Peyer's patch (tissue), 4 donors: ENCODE data around the gene ALG1. TPM values are rescaled to one million over a fixed set of nuclear protein-coding genes. Genes with fewer than 3 reads are reported as not detected.
A peak's percentile ranks its signal among the peaks of the same experiment; 100 is the strongest.
"Not testable (repeated sequence)": the region's sequence is repeated elsewhere in the genome, so short reads cannot be mapped to it uniquely, and the experiment has no call there.

Experiments
- DNase-seq, 3 donors: peaks; one replicate each; pipeline ENCODE4 v3.0.0-alpha.2; 2017 to 2019
- H3K27ac ChIP-seq, 4 donors: fragments of 200-600 bp; sonication (generic); one replicate each; pipeline ENCODE4 v1.5.1; 2016 to 2019
- H3K27me3 ChIP-seq, 2 donors: fragments of 200-600 bp; sonication (generic); one replicate each; pipeline ENCODE4 v1.5.1; 2019
- H3K36me3 ChIP-seq, 3 donors: fragments of 200-600 bp; sonication (generic); one replicate each; pipeline ENCODE4 v1.5.1; 2016 to 2019
- H3K4me1 ChIP-seq, 4 donors: fragments of 200-600 bp; sonication (generic); one replicate each; pipeline ENCODE4 v1.5.1; 2016 to 2019
- H3K4me3 ChIP-seq, 4 donors: fragments of 200-600 bp; sonication (generic); 1 replicate in 3 of 4; 2 replicates in 1 of 4; pipeline ENCODE4 v1.5.1; 2016 to 2019; ENCODE audit warnings: mild to moderate bottlenecking in 1 of 4
- H3K9me3 ChIP-seq, 4 donors: fragments of 200-600 bp; sonication (generic); one replicate each; pipeline ENCODE4 v1.5.1; 2016 to 2019; ENCODE audit warnings: mild to moderate bottlenecking in 1 of 4
- total RNA-seq, 4 donors: library from RNA; depleted of rRNA; stranded (reverse); fragments of >200 nt; gene quantifications; one replicate each; pipeline ENCODE4 v1.1.0, GENCODE V29; 2016
- TF ChIP-seq, protein P1 (sequence below), 6 experiments: fragments of 450-650 bp in 4 of 6; fragments of 200-600 bp in 2 of 6; sonication (generic) in 1 of 6; IDR thresholded peaks; one replicate each; pipeline ENCODE4 v1.5.1; 2017 to 2019; ENCODE audit warnings: antibody characterized with exemption in 6 of 6, mild to moderate bottlenecking in 3 of 6, moderate library complexity in 1 of 6

ALG1 gene
- total RNA-seq, 4 donors from 2014 or later, result 17.8 to 33.9 (median 23.4) TPM

GRCh38 chr16:5084099-5084731, 12.6 kb downstream of the ALG1 start:
- H3K4me1 ChIP-seq, H3K4me3 ChIP-seq, H3K27ac ChIP-seq, H3K9me3 ChIP-seq, H3K27me3 ChIP-seq, DNase-seq: not testable (repeated sequence)
- H3K36me3 ChIP-seq, result peaks cover 0 to 24% (median 0%) of the 10 kb centered on the region in 3 donors

GRCh38 chr16:5084802-5085201, 13.2 kb downstream of the ALG1 start:
- peaks cover 0 to 19% (median 0%) of the 10 kb centered on the region in 3 donors for H3K36me3 ChIP-seq
- not testable (repeated sequence) for H3K9me3 ChIP-seq, H3K27me3 ChIP-seq, H3K4me1 ChIP-seq, H3K27ac ChIP-seq, H3K4me3 ChIP-seq
- DNase-seq, result peak; percentile 47 to 73 (median 65)
- TF ChIP-seq, protein P1, sequence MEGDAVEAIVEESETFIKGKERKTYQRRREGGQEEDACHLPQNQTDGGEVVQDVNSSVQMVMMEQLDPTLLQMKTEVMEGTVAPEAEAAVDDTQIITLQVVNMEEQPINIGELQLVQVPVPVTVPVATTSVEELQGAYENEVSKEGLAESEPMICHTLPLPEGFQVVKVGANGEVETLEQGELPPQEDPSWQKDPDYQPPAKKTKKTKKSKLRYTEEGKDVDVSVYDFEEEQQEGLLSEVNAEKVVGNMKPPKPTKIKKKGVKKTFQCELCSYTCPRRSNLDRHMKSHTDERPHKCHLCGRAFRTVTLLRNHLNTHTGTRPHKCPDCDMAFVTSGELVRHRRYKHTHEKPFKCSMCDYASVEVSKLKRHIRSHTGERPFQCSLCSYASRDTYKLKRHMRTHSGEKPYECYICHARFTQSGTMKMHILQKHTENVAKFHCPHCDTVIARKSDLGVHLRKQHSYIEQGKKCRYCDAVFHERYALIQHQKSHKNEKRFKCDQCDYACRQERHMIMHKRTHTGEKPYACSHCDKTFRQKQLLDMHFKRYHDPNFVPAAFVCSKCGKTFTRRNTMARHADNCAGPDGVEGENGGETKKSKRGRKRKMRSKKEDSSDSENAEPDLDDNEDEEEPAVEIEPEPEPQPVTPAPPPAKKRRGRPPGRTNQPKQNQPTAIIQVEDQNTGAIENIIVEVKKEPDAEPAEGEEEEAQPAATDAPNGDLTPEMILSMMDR (IDR thresholded peaks at IDR 0.05), result peak; percentile 42 to 68 (median 56)

GRCh38 chr16:5085716-5086115, 14.1 kb downstream of the ALG1 start:
- peaks cover 0 to 23% (median 0%) of the 10 kb centered on the region in 3 donors for H3K36me3 ChIP-seq
- H3K4me3 ChIP-seq, H3K27ac ChIP-seq, DNase-seq, H3K9me3 ChIP-seq, H3K27me3 ChIP-seq, H3K4me1 ChIP-seq: not testable (repeated sequence)

GRCh38 chr16:5088086-5088790, 16.6 kb downstream of the ALG1 start:
- not testable (repeated sequence) for H3K4me1 ChIP-seq, DNase-seq, H3K9me3 ChIP-seq, H3K27ac ChIP-seq, H3K36me3 ChIP-seq, H3K27me3 ChIP-seq, H3K4me3 ChIP-seq

DNA sequence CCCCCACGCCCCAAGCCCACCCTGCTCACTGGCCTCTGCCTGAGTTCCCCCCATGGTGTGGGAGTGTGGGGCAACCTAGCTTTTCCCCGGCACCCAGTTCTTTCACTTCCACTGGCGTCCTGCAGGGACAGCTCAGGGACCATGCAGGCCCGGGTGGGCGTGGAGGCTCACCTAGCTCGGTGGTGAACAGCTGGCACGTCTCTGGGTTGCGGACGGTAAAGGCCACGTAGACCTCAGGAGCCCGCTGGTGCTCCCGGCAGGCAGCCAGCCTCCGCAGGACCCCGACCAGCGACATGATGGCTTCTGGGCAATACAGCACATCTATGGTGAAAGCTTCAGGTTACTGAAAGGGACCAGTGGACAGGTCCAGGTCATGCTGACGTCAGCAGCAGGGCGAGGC, 17.3 kb downstream of the ALG1 start:
- not testable (repeated sequence) for H3K36me3 ChIP-seq, DNase-seq, H3K9me3 ChIP-seq, H3K27ac ChIP-seq, H3K27me3 ChIP-seq, H3K4me1 ChIP-seq, H3K4me3 ChIP-seq

DNA sequence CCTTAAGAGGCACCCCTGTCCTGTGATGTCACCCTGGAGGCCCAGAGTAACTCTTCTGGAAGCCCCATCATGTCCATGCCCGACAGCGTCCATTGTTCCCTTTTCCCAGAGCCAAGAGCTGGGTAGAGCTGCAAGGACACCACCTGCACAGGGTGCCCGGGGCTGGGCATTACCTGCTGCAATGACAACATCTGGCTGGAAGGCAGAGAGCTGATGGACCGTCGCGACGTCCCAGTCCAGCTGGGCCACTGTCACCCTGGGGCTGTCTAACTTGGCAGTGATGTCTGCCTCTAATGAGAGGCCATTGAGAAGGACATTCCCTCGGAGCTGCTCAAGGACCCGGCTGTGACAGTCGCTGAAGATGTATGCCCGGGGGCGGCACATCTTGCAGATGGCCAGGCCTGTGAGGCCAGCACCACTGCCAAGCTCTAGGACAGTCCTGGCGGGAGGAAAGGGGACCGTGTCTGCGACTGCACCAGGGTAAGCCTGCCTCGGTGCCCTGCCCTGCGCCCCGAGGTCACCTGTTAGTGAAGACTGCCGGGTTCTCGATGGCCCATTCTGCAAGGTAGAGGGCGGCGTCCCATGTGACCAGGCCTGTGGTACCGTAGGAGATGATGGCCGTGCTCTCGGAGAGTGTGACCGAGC, 18.4 kb downstream of the ALG1 start:
- not testable (repeated sequence) for DNase-seq, H3K4me3 ChIP-seq, H3K4me1 ChIP-seq, H3K27me3 ChIP-seq, H3K9me3 ChIP-seq, H3K27ac ChIP-seq, H3K36me3 ChIP-seq

DNA sequence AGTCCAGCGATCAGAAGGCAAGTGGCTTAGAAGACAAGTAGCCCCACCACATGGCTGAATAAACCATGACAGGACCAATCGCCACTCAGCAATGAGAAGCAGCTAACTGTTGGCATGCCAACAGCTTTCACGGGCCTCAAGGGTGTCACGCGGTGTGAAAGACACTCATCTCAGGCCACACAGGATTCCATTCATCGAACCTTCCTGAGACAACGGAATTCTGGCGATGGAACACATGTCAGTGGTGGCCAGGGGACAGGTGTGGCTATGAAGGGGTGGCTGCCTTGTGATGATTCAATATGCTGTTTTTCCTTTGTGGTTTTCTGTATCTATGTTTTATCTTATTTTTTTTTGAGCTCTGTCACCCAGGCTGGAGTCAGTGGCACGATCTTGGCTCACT, 18.9 kb downstream of the ALG1 start:
- H3K36me3 ChIP-seq, H3K27me3 ChIP-seq: not testable (repeated sequence)

GRCh38 chr16:5093081-5093480, 21.4 kb downstream of the ALG1 start:
- H3K4me1 ChIP-seq, H3K27ac ChIP-seq, DNase-seq, H3K9me3 ChIP-seq, H3K36me3 ChIP-seq, H3K4me3 ChIP-seq, H3K27me3 ChIP-seq: not testable (repeated sequence)

More for the DNA sequence above, 18.9 kb downstream of the ALG1 start:
- H3K27ac ChIP-seq, DNase-seq, H3K4me3 ChIP-seq, H3K9me3 ChIP-seq, H3K4me1 ChIP-seq: not testable (repeated sequence)

DNA sequence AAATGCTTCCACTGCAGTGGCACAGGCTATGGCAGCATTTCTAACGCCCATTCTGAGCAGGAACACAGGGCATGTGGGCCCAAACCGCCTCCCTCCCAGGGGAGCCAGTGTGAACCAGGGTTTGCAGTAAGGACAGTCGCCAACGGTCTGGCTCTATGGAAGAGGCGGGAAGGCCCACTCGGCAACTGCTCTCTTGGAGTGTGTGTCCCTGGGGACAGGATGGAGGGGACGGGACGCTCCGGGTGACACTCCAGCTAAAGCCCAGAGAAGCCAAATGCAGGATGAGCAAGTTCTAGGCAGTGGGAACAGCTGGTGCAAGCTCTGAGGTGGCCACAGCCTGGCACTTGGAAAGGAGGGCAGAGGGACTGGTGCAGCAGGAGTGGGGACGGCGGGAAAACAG, 22.1 kb downstream of the ALG1 start:
- not testable (repeated sequence) for DNase-seq, H3K4me3 ChIP-seq

DNA sequence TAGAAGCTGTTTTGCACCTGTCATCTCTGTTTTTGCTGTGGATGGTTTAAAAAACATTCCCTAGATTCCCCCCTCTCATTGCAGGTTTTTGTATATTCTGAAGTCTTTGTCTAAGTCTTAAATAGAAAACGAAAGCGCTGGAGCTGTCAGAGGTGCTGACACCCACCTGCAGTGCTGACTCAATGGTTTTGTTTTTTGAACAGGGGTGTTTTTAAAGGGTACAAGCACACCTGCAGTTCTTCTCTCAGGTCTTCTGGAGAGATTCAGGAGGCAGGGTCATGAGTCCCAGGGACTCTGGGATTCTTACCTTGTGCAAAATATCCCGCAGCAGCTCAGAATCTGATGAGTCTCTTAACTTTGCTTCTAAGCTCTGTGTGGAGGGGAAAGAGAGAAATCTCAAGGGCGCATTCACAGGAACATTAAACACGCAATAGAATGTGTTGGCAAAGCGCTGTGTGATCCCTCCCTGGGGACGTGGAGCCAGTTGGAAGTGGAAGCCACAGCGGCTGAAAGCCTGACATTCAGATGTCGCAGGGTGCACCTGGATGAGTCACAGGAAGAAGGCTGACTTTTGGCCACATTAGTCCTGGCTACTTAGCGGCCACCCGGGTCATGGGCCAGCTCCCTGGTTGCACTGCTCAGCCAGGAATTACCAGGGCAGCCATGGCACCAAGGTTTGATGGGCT, 23.6 kb downstream of the ALG1 start:
- not testable (repeated sequence) for H3K36me3 ChIP-seq, H3K27ac ChIP-seq, H3K9me3 ChIP-seq, H3K4me1 ChIP-seq, H3K4me3 ChIP-seq, H3K27me3 ChIP-seq, DNase-seq

More for the DNA sequence above, 22.1 kb downstream of the ALG1 start:
- H3K4me1 ChIP-seq, H3K27me3 ChIP-seq, H3K27ac ChIP-seq, H3K36me3 ChIP-seq, H3K9me3 ChIP-seq: not testable (repeated sequence)

- not testable (repeated sequence) for DNase-seq, H3K4me1 ChIP-seq, H3K9me3 ChIP-seq, H3K27me3 ChIP-seq, H3K36me3 ChIP-seq
- Histone ChIP-seq H3K4me3 (peak overlapping the region in 3 of 4 donors; percentile 87 to 99 (median 91)), H3K27ac (peak overlapping the region in 1 of 4 donors; percentile 85)
These were observed 24.9 kb downstream of the ALG1 start for GRCh38 chr16:5096437-5097060.

GRCh38 chr16:5097061-5097469, 25.4 kb downstream of the ALG1 start:
- not testable (repeated sequence) for H3K4me1 ChIP-seq, H3K27me3 ChIP-seq, H3K9me3 ChIP-seq, H3K36me3 ChIP-seq
- Histone ChIP-seq H3K4me3 (peak overlapping the region; percentile 72 to 99 (median 89)), H3K27ac (peak overlapping the region; percentile 74 to 85 (median 83))
- DNase-seq, result peak in 2 of 3 donors; percentile 18 to 52
